HEK293 (cell line): Measurements from ENCODE around the gene HRH2.

Experiments
- CTCF ChIA-PET: fragments of 350-600 bp; formaldehyde crosslinking; extraction: SDS; loops from one replicate; lab custom pipeline; 2021; ENCODE audit warnings: antibody characterized with exemption; lab: Yijun Ruan, JAX
- POLR2A ChIA-PET: fragments of 300-600 bp; formaldehyde crosslinking; extraction: SDS; loops from one replicate; lab custom pipeline; 2020; ENCODE audit warnings: antibody characterized with exemption, inconsistent platforms; lab: Yijun Ruan, JAX
- H3K27ac ChIP-seq: fragments of 200-500 bp; sonication (Bioruptor generic); 2 replicates; pipeline ENCODE4 v1.5.1; 2014; ENCODE audit warnings: low read depth, low read length, control low read depth, inconsistent platforms; ENCODE audit errors: extremely low read depth
- H3K36me3 ChIP-seq, 2 experiments: fragments of 200-500 bp in 1 of 2; sonication (Bioruptor generic) in 1 of 2; 1 replicate in 1 of 2; 2 replicates in 1 of 2; pipeline ENCODE4 v1.5.1; 2014 to 2017; ENCODE audit warnings: inconsistent platforms in 2 of 2, low read length in 2 of 2; ENCODE audit not compliant: control insufficient read depth in 2 of 2, insufficient read depth in 1 of 2
- H3K4me1 ChIP-seq: fragments of 200-500 bp; sonication (Bioruptor generic); 2 replicates; pipeline ENCODE4 v1.5.1; 2014; ENCODE audit warnings: mild to moderate bottlenecking, low read length, inconsistent platforms; ENCODE audit not compliant: control insufficient read depth, insufficient read depth
- H3K4me3 ChIP-seq: 2 replicates; pipeline ENCODE4 v1.5.1; 2011; ENCODE audit warnings: low read depth, mild to moderate bottlenecking, control low read depth, low read length, moderate library complexity
- H3K9me3 ChIP-seq: fragments of 200-500 bp; sonication (Bioruptor generic); 2 replicates; pipeline ENCODE4 v1.5.1; 2014; ENCODE audit warnings: low read depth, low read length, inconsistent platforms; ENCODE audit not compliant: control insufficient read depth, insufficient read depth
- AEBP2 ChIP-seq: fragments of 450-650 bp; formaldehyde crosslinking; IDR thresholded peaks from 2 replicates; pipeline ENCODE4 v1.5.1; 2016; ENCODE audit warnings: missing biosample characterization, missing genetic modification characterization, borderline replicate concordance
- BCL11A ChIP-seq: fragments of 450-650 bp; formaldehyde crosslinking; IDR thresholded peaks from 2 replicates; pipeline ENCODE4 v1.5.1; 2016; ENCODE audit warnings: low read depth, missing biosample characterization, missing genetic modification characterization
- FEZF1 ChIP-seq: fragments of 450-650 bp; formaldehyde crosslinking; IDR thresholded peaks from 2 replicates; pipeline ENCODE4 v1.5.1; 2016; ENCODE audit warnings: missing biosample characterization, missing genetic modification characterization
- IKZF3 ChIP-seq: fragments of 450-650 bp; IDR thresholded peaks from 2 replicates; pipeline ENCODE4 v1.5.0; 2018; ENCODE audit warnings: missing biosample characterization, mild to moderate bottlenecking, missing genetic modification characterization, moderate library complexity
- KLF1 ChIP-seq: fragments of 450-650 bp; formaldehyde crosslinking; IDR thresholded peaks from 2 replicates; pipeline ENCODE4 v1.5.1; 2016; ENCODE audit warnings: missing biosample characterization, missing genetic modification characterization
- MEIS1 ChIP-seq: sonication (generic); formaldehyde crosslinking; IDR thresholded peaks from 2 replicates; pipeline ENCODE4 v1.8.1; 2022; ENCODE audit warnings: missing genetic modification reagents, mild to moderate bottlenecking, borderline replicate concordance
- PRDM10 ChIP-seq: fragments of 450-650 bp; formaldehyde crosslinking; IDR thresholded peaks from 2 replicates; pipeline ENCODE4 v1.5.1; 2016; ENCODE audit warnings: missing biosample characterization, missing genetic modification characterization
- REPIN1 ChIP-seq: fragments of 450-650 bp; formaldehyde crosslinking; IDR thresholded peaks from 2 replicates; pipeline ENCODE4 v1.5.1; 2017; ENCODE audit warnings: missing biosample characterization, missing genetic modification characterization, low read depth
- ZBTB8A ChIP-seq: fragments of 450-650 bp; formaldehyde crosslinking; IDR thresholded peaks from 2 replicates; pipeline ENCODE4 v1.5.1; 2016; ENCODE audit warnings: missing biosample characterization, missing genetic modification characterization
- ZFP37 ChIP-seq: fragments of 450-650 bp; formaldehyde crosslinking; IDR thresholded peaks from 2 replicates; pipeline ENCODE4 v1.5.1; 2016; ENCODE audit warnings: missing biosample characterization, missing genetic modification characterization
- ZNF121 ChIP-seq: fragments of 450-650 bp; formaldehyde crosslinking; IDR thresholded peaks from 2 replicates; pipeline ENCODE4 v1.5.1; 2016; ENCODE audit warnings: missing biosample characterization, missing genetic modification characterization
- ZNF138 ChIP-seq: fragments of 450-650 bp; formaldehyde crosslinking; IDR thresholded peaks from 2 replicates; pipeline ENCODE4 v1.5.1; 2016; ENCODE audit warnings: missing biosample characterization, missing genetic modification characterization, borderline replicate concordance
- ZNF140 ChIP-seq: fragments of 450-650 bp; formaldehyde crosslinking; IDR thresholded peaks from 2 replicates; pipeline ENCODE4 v1.5.1; 2016; ENCODE audit warnings: missing biosample characterization, missing genetic modification characterization
- ZNF148 ChIP-seq: fragments of 450-650 bp; formaldehyde crosslinking; IDR thresholded peaks from 2 replicates; pipeline ENCODE4 v1.5.0; 2017; ENCODE audit warnings: missing biosample characterization, missing genetic modification characterization, borderline replicate concordance
- ZNF214 ChIP-seq: fragments of 450-650 bp; formaldehyde crosslinking; IDR thresholded peaks from 2 replicates; pipeline ENCODE4 v1.5.1; 2017; ENCODE audit warnings: missing biosample characterization, mild to moderate bottlenecking, missing genetic modification characterization, borderline replicate concordance
- ZNF23 ChIP-seq: fragments of 450-650 bp; formaldehyde crosslinking; IDR thresholded peaks from 2 replicates; pipeline ENCODE4 v1.5.1; 2016; ENCODE audit warnings: missing biosample characterization, missing genetic modification characterization, borderline replicate concordance
- ZNF266 ChIP-seq: fragments of 450-650 bp; formaldehyde crosslinking; IDR thresholded peaks from 2 replicates; pipeline ENCODE4 v1.5.1; 2016; ENCODE audit warnings: missing biosample characterization, missing genetic modification characterization, low read depth
- ZNF473 ChIP-seq: fragments of 450-650 bp; formaldehyde crosslinking; IDR thresholded peaks from 2 replicates; pipeline ENCODE4 v1.5.1; 2017; ENCODE audit warnings: missing biosample characterization, missing genetic modification characterization
- ZNF596 ChIP-seq: fragments of 450-650 bp; IDR thresholded peaks from 2 replicates; pipeline ENCODE4 v1.5.0; 2018; ENCODE audit warnings: missing biosample characterization, mild to moderate bottlenecking, missing genetic modification characterization, moderate library complexity
- ZNF624 ChIP-seq: fragments of 450-650 bp; formaldehyde crosslinking; IDR thresholded peaks from 2 replicates; pipeline ENCODE4 v1.5.1; 2017; ENCODE audit warnings: missing biosample characterization, missing genetic modification characterization
- ZNF626 ChIP-seq: fragments of 450-650 bp; sonication (Bioruptor Pico); formaldehyde crosslinking; IDR thresholded peaks from 2 replicates; pipeline ENCODE4 v1.5.1; 2018; ENCODE audit warnings: missing biosample characterization, missing genetic modification characterization, inconsistent platforms
- ZNF664 ChIP-seq: fragments of 450-650 bp; formaldehyde crosslinking; IDR thresholded peaks from 2 replicates; pipeline ENCODE4 v1.5.1; 2016; ENCODE audit warnings: missing biosample characterization, missing genetic modification characterization
- ZNF701 ChIP-seq: fragments of 450-650 bp; formaldehyde crosslinking; IDR thresholded peaks from 2 replicates; pipeline ENCODE4 v1.5.1; 2016; ENCODE audit warnings: missing biosample characterization, missing genetic modification characterization
- ZNF768 ChIP-seq: fragments of 450-650 bp; formaldehyde crosslinking; IDR thresholded peaks from 2 replicates; pipeline ENCODE4 v1.5.1; 2018; ENCODE audit warnings: missing biosample characterization, mild to moderate bottlenecking, missing genetic modification characterization
- ZNF830 ChIP-seq: fragments of 450-650 bp; IDR thresholded peaks from 2 replicates; pipeline ENCODE4 v1.5.0; 2018; ENCODE audit warnings: missing biosample characterization, missing genetic modification characterization, low read depth, mild to moderate bottlenecking, moderate library complexity
- ZSCAN16 ChIP-seq: fragments of 450-650 bp; formaldehyde crosslinking; IDR thresholded peaks from 2 replicates; pipeline ENCODE4 v1.5.1; 2016; ENCODE audit warnings: missing biosample characterization, missing genetic modification characterization

HRH2 gene

GRCh38 chr5:175749591-175749990 lies 91.7 kb downstream of the HRH2 start (continued):
- no peak for TF ChIP-seq PRDM10 (tag by site-specific recombination)
- no peak for TF ChIP-seq ZNF701 (tag by site-specific recombination)
- no peak for TF ChIP-seq ZNF266 (tag by site-specific recombination)
- TF ChIP-seq ZSCAN16 (tag by site-specific recombination) = no peak
- no peak for TF ChIP-seq IKZF3 (tag by site-specific recombination)
- no peak for TF ChIP-seq ZNF830
- TF ChIP-seq MEIS1 = no peak
- TF ChIP-seq ZNF23 (tag by site-specific recombination) = no peak
- TF ChIP-seq AEBP2 = no peak
- TF ChIP-seq ZNF624 (tag by site-specific recombination) = no peak
- no peak for TF ChIP-seq ZNF768
- no peak for TF ChIP-seq ZNF626 (tag by site-specific recombination)
- TF ChIP-seq ZBTB8A (tag by site-specific recombination) = no peak
- TF ChIP-seq ZFP37 (tag by site-specific recombination) = no peak
- TF ChIP-seq FEZF1 = no peak
- TF ChIP-seq REPIN1 (tag by site-specific recombination) = no peak
- no peak for TF ChIP-seq ZNF121 (tag by site-specific recombination)

GRCh38 chr5:175750511-175750931 lies 92.7 kb downstream of the HRH2 start:
- TF ChIP-seq PRDM10 (tag by site-specific recombination) (no peak), ZNF138 (tag by site-specific recombination) (no peak), ZNF214 (tag by site-specific recombination) (no peak), KLF1 (tag by site-specific recombination) (no peak), ZNF140 (tag by site-specific recombination) (no peak), ZNF473 (tag by site-specific recombination) (no peak), ZNF596 (tag by site-specific recombination) (no peak), ZNF664 (no peak), ZNF148 (no peak), BCL11A (tag by site-specific recombination) (no peak)
- CTCF ChIA-PET = no interaction called here
- no peaks in the 10 kb centered on the region for H3K36me3 ChIP-seq
- H3K4me1 ChIP-seq = no peaks in the 10 kb centered on the region
- POLR2A ChIA-PET = no interaction called here
- no peak overlapping the region for H3K27ac ChIP-seq
- no peak overlapping the region for H3K4me3 ChIP-seq
- H3K9me3 ChIP-seq = no peaks in the 10 kb centered on the region
